NOMO-1 treated with DMSO at 0.1 percent for 48 hours (cell line): Measurements from ENCODE around the gene CCNT2.
"Not testable (repeated sequence)": the region's sequence is repeated elsewhere in the genome, so short reads cannot be mapped to it uniquely, and the experiment has no call there.

Experiments used
- DNase-seq: peaks from one replicate; lab custom pipeline; 2025; ENCODE audit not compliant: unreplicated experiment; lab: John Stamatoyannopoulos, UW

The CCNT2 gene

DNA sequence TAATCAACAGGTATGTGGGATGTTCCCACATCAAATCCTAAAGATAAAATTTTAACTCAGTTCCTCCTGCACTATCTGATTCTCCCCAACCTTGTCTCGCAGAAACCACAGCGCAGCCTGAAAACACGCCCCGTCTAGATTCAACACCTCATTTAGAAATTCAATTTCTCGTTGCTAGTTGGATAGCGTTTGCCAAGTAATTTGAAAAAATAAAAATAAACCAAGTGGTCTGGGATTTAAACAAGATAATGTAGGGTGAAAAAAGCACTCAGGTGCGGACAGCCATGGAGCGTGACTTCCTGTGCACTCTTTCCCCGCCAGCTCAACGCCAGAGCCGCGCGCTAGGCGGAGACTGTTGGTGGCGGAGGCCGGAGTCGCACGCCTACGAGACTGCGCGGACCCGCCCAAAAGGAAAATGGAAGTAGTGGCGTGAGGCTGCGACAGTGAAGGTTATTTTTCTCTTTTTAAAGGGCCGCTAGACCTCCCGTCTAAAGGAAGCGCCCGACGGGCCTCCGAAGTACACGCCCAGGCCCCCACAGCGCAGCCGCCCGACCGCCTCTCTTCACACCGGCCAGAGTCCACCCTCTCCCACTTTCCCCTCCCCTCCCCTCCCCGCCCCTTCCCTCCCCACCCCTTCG, 615 bp upstream of the CCNT2 start:
- DNase-seq: peak; percentile 98

DNA sequence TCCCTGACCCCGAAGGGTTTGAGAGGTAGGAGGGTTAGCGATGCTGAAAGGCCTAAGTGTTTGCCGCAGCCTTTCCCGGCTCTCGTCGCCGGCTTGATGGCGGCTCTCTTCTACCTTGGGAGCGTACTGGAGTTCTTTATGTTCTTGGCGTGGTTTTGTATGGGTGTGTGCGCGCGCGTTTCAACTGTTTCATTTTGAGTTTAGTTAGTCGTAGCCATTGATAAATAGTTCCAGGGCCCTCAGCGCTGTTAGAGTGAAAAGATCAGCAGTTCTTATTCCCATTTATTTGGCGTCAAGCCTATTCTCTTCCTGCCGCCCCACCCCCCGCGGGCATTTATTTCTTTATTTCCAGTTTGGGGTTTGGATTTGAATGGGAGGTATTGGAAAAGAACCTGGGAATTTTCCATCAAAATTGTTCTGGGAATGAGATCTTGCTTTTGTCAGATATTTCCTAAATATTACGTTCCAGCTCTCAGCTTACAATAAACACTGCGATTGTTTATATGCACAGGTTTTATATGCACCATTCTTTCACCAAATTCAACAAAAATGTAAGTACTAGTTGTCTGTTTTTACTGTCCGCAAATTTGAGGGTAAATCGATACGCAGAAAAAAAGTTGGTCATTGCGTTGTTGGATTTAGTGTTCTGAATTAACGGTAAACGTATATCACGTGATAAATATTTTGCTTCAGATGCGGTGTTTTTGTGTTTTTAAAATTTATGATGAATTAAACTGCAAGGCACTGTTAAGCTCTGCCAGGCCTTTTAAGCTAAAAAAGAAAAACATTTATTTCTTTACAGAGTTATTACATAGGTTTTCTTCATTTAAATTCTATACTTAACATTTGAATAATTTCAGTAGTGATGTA, 954 bp downstream of the CCNT2 start:
- peak; percentile 23 for DNase-seq

DNA sequence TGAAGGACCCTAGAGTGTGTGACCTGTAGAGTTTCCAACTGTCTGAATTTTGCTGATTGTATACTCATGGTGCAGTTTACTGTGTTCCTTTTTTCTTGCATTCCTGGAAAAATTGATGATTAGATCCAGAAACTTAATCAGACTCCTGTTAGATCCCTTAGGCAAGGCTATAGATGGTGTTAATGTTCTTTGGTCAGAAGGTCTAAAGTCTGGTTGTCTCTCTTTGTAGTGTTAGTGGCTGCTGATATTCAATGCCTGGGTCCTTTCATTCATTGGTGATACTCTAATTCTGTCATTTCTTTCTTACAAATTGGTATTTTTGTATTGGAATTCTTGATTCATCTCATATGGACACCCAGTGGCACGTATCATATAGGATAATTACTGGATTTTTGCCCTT, 6.3 kb downstream of the CCNT2 start:
- no peak for DNase-seq

DNA sequence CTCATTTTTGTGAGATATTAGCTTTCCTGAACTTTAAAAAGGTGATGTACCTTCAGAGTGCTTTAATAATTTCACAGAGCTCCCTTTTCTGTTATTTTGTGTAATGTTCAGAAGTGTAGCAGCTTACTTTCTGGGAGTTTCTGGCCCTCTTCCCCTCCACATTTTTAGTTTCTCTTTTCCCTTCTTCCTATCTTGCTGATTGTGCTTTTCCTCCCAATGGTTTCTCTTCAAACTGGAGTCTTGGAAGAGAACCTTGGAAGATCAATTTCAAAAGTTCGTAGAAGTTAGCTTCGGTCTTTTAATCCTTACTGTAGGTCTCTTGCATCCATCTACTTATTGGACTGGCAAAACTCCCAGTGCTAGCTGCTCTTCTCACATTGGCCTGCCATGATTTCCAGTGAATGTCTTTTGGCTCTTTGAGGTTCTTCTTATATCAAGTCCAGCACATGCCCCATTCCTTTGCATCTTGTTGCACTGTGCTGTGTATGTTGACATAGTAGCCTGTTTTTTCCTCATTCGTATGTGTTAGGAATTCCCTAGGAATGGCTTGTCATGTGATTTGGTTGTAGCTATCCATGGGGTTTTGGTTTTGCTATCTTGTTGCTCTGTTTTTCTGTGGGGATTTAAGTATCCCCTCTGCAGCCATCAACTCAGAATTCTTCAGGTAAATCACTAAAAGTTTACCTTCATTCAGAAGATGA, 7.8 kb downstream of the CCNT2 start:
- no peak for DNase-seq

DNA sequence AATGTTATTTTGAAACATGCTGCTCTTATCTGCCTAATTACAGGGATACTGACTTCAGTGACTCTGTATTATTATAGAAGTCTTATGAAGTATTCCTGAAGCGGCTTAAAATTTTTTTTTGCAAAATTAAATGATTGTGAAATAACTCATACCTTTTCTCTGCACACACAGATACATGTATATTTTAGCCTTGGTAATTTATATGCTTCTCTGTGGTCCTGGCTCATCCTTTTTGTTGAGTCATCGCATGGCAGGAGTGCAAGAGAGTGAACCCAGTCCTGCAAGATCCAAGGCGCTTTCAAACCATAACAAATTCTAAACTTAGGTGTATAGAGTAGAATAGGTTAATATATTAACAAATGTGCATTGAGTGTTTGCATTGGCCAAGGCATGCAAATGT, 8.6 kb downstream of the CCNT2 start:
- no peak for DNase-seq

DNA sequence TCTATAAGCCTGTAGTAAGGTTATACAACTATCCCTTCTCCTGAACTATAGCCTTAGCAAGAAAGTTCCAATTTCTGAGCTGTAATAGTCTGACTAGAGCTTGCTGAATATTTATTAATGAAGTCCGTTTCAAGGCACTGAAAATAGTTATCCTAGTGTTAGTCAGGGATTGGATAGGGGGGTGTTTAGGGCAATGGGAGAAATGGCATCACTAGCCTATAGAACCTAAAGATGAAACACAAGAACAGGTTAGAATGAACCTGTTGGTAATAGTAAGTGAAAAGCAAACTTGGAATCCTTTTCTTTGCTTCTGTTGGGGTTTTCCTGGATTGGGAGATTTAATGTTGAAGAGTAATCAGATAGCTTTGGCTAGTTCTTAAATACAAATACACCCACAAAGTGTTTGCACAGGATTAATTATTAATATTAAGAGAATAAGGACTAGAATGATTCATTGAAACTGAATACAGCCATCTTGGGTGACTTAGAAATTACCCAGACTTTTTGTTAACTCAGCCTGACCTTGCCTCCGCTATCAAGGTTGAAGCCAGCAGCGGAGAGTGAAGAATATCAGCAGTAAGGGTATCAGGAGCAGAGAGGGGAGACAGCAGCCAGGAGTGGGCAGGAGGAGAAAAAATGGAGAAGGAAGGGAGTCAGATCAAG, 14.4 kb downstream of the CCNT2 start:
- DNase-seq: no peak

DNA sequence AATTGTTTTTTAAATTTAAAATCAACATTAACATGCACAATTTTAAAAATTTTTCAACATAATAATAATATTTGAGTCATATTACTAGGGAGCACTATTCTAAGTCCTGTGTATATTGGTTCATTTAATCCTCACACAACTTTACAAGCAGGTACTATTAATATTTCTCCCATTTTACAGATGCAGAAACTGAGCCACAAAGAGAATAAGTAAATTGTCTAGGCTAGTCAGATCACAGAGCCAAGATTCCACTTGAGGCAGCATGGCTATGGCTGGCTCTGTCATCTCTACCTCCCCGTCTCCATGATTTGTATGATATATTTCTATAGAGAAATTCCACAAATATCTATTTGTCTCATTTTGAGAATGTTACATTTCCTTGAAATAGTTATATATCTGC, 15.1 kb downstream of the CCNT2 start:
- DNase-seq: no peak

DNA sequence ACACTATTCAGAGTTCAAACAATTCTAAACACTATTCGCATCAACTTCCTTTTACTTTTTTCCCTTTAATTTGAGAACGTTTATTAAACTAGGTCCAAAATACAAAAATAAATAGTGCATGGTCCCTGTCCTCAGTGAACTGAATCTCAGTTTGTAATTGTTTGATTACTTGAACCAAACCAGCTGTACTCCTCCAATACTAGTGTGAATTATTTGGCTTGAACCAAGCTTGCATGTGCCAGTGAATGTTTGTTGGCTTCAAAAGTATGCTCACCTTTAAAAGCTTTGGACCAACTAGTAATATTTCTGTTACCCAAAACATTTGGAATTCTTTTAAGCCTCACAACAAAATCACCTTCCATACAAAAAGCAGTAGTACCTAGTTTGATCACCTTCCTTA, 15.5 kb downstream of the CCNT2 start:
- no peak for DNase-seq

DNA sequence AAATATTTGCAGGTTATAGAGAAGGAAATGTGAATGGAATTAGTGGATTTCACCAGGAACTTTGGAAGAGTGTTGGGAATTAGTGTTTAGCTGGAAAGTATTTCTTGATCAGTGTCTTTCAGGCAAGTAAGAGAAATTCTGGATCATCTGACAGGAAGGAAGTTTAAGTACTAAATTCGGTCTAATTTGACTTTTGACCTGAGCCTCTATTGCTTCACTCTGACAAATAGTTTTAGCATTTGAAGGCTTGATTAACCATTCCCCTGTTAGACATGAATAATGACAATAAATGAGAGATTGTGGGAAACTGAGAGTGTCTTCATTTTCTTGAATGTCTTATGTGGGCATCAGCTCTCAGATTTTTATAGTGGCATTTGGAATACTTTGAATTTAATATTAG, 16.0 kb downstream of the CCNT2 start:
- DNase-seq: peak; percentile 22

DNA sequence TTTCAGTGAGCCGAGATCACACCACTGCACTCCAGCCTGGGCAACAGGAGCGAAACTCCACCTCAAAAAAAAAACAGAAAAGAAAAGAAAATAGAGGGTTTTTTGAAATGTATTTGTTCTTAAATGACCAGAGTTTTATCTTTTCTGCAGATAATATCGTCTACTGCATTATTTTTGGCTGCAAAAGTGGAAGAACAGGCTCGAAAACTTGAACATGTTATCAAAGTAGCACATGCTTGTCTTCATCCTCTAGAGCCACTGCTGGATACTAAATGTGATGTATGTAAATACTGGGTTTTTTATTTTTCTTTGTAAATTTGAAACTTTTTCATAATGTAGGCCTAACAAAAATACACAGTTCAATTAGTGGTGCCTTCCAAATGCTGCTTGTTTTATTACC, 18.1 kb downstream of the CCNT2 start:
- no peak for DNase-seq

DNA sequence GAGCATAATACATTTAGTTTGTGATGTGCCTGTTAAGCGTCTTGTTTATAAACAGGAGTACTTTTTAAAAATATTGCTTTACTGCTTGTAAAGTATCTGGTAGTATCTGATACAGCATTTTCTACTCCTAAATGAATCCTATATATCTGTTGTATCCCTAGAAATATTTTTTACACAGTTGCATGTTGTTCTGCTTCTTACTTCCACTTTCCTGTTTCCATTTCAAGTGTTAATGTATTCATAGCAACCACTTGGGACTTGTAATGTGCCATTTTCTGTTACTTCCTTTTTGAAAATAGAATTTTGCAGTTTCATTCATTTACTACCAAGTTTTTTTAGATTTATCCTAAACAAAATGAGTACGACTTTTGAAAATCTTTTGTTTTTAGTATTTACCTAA, 24.9 kb downstream of the CCNT2 start:
- DNase-seq: peak; percentile 87

DNA sequence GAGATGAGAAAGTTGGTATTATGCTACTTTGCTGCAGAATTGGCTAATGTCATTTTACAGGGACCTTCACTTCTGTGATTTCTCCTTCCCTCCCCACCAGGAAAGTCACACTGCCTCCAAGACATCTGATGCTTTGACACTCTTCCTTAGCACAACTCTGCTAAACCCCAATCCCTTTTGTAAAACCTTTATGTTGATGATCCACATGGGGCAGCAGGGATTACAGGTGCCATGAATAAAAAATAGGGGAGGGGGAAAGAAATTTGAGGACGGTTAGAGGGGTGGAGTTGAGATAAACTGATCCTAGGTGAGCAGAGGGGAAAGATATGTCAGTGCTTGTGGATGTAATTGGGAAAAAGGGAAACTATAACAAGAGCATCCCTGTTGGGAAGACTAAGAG, 26.4 kb downstream of the CCNT2 start:
- no peak for DNase-seq

DNA sequence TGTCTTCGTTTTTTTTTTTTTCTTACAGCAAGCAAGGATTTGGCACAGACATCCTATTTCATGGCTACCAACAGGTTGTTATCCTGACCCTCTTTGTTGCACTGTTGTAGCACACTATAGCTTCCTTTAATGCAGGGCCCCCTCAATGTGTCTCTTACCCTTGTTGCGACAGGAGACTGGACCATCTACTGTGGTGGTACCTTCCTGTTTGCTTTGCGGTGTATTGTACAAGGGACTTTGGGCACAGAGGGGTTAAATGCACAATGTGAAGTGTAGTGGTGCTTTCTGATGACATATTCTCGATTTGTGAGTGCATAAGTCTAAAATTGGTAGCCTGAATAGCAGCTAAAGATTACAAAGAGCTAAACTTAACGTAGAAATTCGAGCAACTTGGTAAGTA, 27.5 kb downstream of the CCNT2 start:
- DNase-seq: no peak

DNA sequence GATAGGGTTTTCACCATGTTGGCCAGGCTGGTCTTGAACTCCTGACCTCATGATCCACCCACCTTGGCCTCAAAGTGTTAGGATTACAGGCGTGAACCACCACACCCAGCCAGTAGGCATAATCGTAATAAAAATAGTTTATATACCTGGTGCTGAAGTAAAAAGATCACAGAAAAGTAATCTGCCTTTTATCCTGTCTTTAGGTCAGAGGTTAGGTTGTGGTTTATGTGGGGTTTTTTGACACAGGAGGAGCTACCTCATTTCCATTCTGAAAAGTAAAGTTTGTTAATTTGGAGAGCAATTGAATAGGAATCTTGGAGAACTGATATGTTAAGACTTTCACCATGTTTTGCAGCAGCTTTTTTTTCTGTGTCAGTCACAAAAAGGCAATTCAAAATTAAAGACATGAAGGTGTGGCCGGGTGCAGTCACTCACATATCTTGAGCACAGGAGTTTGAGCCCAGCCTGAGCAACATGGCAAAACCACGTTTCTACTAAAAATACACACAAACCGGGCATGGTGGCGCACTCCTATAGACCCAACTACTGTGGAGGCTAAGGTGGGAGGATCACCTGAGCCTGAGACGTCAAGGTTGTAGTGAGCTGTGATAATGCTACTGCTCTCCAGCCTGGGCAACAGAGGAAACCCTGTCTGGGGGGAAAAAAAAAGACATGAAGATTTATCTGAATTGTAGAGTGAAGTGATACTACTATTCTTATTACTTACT, 31.5 kb downstream of the CCNT2 start:
- DNase-seq: no peak

DNA sequence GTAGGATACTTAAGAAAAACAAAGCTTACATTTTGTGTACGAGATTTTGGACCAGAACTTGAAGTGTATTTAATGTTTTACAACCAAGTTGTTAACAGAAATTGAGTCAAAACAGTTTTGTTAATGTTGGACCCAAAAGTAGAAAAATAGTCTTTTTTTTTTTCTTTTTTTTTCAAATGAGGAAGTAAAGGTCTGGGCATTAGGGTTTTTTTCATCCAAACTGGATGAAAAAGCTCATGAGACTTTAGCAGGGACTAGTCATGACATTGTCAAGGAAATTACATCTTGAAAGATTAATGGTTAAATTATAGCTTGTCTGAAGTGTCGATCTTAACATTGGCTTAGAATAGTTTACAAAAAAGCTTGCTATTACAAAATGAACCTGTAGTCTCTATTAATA, 32.3 kb downstream of the CCNT2 start:
- DNase-seq: no peak

DNA sequence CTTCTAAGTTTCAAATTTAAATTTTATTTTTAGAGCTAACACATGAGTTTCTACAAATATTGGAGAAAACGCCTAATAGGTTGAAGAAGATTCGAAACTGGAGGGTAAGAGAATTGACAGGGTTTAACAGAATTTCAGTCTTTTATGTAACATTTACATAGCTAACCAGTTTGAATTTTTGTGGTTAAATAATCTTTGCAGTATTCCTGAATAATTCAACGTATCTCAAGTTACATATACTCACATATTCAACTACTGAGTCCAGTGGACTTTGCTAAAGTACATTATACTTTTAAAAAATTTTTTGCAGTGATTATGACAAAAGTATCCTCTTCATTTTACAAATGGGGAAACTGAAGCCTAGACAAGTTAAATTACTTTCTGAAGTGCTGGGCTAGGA, 34.0 kb downstream of the CCNT2 start:
- DNase-seq: no peak

DNA sequence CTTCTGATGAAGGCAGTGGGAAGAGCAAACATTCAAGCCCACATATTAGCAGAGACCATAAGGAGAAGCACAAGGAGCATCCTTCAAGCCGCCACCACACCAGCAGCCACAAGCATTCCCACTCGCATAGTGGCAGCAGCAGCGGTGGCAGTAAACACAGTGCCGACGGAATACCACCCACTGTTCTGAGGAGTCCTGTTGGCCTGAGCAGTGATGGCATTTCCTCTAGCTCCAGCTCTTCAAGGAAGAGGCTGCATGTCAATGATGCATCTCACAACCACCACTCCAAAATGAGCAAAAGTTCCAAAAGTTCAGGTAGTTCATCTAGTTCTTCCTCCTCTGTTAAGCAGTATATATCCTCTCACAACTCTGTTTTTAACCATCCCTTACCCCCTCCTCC, 35.4 kb downstream of the CCNT2 start:
- no peak for DNase-seq

DNA sequence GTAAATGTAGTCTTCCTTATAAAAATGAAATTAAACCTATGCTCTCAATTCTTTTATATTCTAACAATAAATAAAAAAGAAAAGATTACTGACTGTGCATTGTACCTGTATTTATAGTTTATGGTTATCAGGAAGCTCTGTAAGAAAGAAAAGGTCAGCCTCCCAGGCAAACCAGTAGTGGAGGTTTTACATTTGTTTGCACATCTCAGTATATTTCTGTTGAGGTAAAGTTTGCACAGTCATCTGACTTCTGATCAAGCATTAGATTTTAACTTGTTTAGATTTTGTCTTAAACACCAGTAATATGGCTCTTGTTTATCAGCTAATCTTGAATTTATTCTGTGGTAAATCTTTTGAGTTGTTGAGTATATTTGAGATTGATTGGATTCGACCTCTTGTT, 37.1 kb downstream of the CCNT2 start:
- no peak for DNase-seq

DNA sequence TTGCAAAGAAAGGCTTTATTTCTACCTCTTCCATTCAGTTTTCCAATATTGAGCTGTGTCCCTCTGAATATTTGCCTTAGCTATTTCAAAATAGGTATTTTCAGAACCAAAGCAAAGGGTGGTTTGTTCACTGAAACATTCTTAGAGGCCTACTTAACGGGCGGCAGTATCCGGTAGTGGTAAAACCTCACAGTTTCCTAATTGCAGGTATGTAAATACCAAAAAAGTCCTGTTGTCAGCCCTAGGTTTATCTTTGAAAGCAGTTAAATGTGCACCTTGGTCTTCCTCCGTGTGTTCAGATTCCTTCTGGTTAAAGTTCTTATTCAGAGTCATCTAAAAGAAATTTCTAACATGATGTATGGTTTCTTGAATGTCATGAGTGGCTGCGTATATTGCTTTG, 38.9 kb downstream of the CCNT2 start:
- DNase-seq: no peak

DNA sequence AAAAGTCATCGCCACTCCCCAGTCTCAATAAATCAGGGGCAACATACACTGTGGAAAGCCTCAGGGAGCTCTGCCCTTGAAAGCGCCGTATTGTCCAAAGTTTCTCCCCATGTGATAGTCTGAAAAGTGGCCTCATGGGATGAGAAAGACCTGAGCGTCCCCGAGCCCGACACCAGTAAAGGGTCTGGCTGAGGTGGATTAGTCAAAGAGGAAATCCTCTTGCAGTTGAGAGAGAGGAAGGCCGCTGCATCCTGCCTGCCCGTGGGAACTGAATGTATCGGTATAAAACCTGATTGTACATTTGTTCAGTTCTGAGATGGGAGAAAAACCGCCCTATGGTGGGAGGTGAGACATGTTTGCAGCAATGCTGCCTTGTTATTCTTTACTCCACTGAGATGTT, 48.5 kb downstream of the CCNT2 start:
- DNase-seq: not testable (repeated sequence)
